NT2/D1 (cell line): ENCODE results near the gene PARVA.

ENCODE experiments used
- YY1 ChIP-seq: IDR thresholded peaks from 2 replicates; pipeline ENCODE4 v1.6.1; 2011; ENCODE audit not compliant: insufficient read length, insufficient read depth
- ZNF274 ChIP-seq: IDR thresholded peaks from 2 replicates; pipeline ENCODE4 v1.6.1; 2011; ENCODE audit warnings: mild to moderate bottlenecking, low read depth, low read length

- no peak for TF ChIP-seq YY1
- TF ChIP-seq ZNF274 = no peak
Observed at GRCh38 chr11:12539572-12539971, 162.2 kb downstream of the PARVA start.
